ENCODE measurements around the gene CEP55.

The CEP55 gene

GRCh38 chr10:93566435-93567276 lies 70.2 kb downstream of the CEP55 start, which contains the start of gene FFAR4:
TSS of gene FFAR4 (plus strand) at chr10:93566665. CDS start at chr10:93566721, 56 bp downstream.
- H3K4me3 ChIP-seq (ENCODE audit: low read depth, low read length) = no peak within 1 kb of the TSS
- TF ChIP-seq CTCF (IDR thresholded peaks at IDR 0.05; ENCODE audit: low read depth, low read length) = no peak

- H3K4me3 ChIP-seq (ENCODE audit: low read depth, low read length) = no peak overlapping the region
These were observed 71.1 kb downstream of the CEP55 start for GRCh38 chr10:93567277-93568104.

GRCh38 chr10:93568105-93568390 lies 71.6 kb downstream of the CEP55 start:
- no peak for TF ChIP-seq CTCF (IDR thresholded peaks at IDR 0.05; ENCODE audit: low read depth, low read length)
- no peak overlapping the region for H3K4me3 ChIP-seq (ENCODE audit: low read depth, low read length)

More at GRCh38 chr10:93567277-93568104, 71.1 kb downstream of the CEP55 start:
- TF ChIP-seq CTCF (IDR thresholded peaks at IDR 0.05; ENCODE audit: low read depth, low read length) = no peak

- no peak for TF ChIP-seq CTCF (IDR thresholded peaks at IDR 0.05; ENCODE audit: low read depth, low read length)
- H3K4me3 ChIP-seq (ENCODE audit: low read depth, low read length) = no peak overlapping the region
These were observed 74.0 kb downstream of the CEP55 start for GRCh38 chr10:93570383-93570782.

GRCh38 chr10:93572606-93573005 lies 76.2 kb downstream of the CEP55 start:
- H3K4me3 ChIP-seq (ENCODE audit: low read depth, low read length) = no peak overlapping the region
- no peak for TF ChIP-seq CTCF (IDR thresholded peaks at IDR 0.05; ENCODE audit: low read depth, low read length)

- TF ChIP-seq CTCF (IDR thresholded peaks at IDR 0.05; ENCODE audit: low read depth, low read length) = no peak
- no peak overlapping the region for H3K4me3 ChIP-seq (ENCODE audit: low read depth, low read length)
These were observed 76.9 kb downstream of the CEP55 start for GRCh38 chr10:93573051-93573909.

Measured in WI38 (cell line).